Spleen (tissue), 11 donors: ENCODE data around the gene SRSF8. TPM values are rescaled to one million over a fixed set of nuclear protein-coding genes. Genes with fewer than 3 reads are reported as not detected.
A peak's percentile ranks its signal among the peaks of the same experiment; 100 is the strongest.

Experiments used
- DNase-seq: peaks from one replicate; pipeline ENCODE4 v3.0.0-alpha.2; 2020
- H3K27ac ChIP-seq, 8 donors: fragments of 200-600 bp; sonication (generic) in 7 of 8; 1 replicate in 4 of 8; 2 replicates in 4 of 8; pipeline versions ENCODE4 v1.5.0 to v1.8.0; 2016 to 2021; ENCODE audit warnings: inconsistent platforms in 4 of 8, mild to moderate bottlenecking in 4 of 8, moderate library complexity in 1 of 8
- H3K27me3 ChIP-seq, 7 donors: fragments of 200-600 bp; sonication (generic) in 6 of 7; replicated peaks in 1 of 7; 1 replicate in 4 of 7; 2 replicates in 3 of 7; pipeline versions ENCODE4 v1.5.0 to v1.8.0; 2016 to 2021; ENCODE audit warnings: inconsistent platforms in 3 of 7, mild to moderate bottlenecking in 1 of 7
- H3K36me3 ChIP-seq, 6 donors: fragments of 200-600 bp; sonication (generic) in 5 of 6; 1 replicate in 4 of 6; 2 replicates in 2 of 6; pipeline versions ENCODE4 v1.5.0 to v1.8.0; 2016 to 2021; ENCODE audit warnings: inconsistent platforms in 2 of 6
- H3K4me1 ChIP-seq, 6 donors: fragments of 200-600 bp; sonication (generic) in 5 of 6; 1 replicate in 3 of 6; 2 replicates in 3 of 6; pipeline versions ENCODE4 v1.5.0 to v1.8.0; 2016 to 2021; ENCODE audit warnings: inconsistent platforms in 3 of 6
- H3K4me3 ChIP-seq, 8 donors: fragments of 200-600 bp; sonication (generic) in 7 of 8; 1 replicate in 4 of 8; 2 replicates in 4 of 8; pipeline versions ENCODE4 v1.5.0 to v1.8.0; 2016 to 2021; ENCODE audit warnings: inconsistent platforms in 4 of 8, mild to moderate bottlenecking in 4 of 8, moderate library complexity in 2 of 8
- H3K9me3 ChIP-seq, 8 donors: fragments of 200-600 bp; sonication (generic) in 7 of 8; 1 replicate in 4 of 8; 2 replicates in 4 of 8; pipeline versions ENCODE4 v1.5.0 to v1.8.0; 2016 to 2021; ENCODE audit warnings: inconsistent platforms in 4 of 8
- POLR2A ChIP-seq, 3 donors: fragments of 450-650 bp; IDR thresholded peaks; one replicate each; pipeline ENCODE4 v1.5.1; 2017; ENCODE audit warnings: antibody characterized with exemption in 3 of 3, mild to moderate bottlenecking in 1 of 3
- POLR2AphosphoS5 ChIP-seq, 3 donors: sonication (generic); formaldehyde crosslinking; IDR thresholded peaks; one replicate each; pipeline ENCODE4 v1.5.1; 2017; ENCODE audit warnings: antibody characterized with exemption in 3 of 3
- WGBS, 5 donors: extraction: QIAGEN DNeasy Blood & Tissue Kit in 3 of 5; methylation state at CpG; one replicate each; pipeline versions ENCODE4 v1.1.5 to v1.1.7; 2013 to 2018; 5-methylcytosine and 5-hydroxymethylcytosine counted together
- intact Hi-C: fragments of 100-400 bp; cut with DNase I; formaldehyde crosslinking; loops from one replicate; pipeline ENCODE4 v1.15.0; 2023; ENCODE audit warnings: low total_unique reads
- polyA plus RNA-seq, 3 donors: library from polyadenylated mRNA; stranded (reverse); fragments of 200-250 nt; gene quantifications; one replicate each; pipeline ENCODE4 v1.2.1, GENCODE V29; 2013
- total RNA-seq, 7 donors: library from RNA; depleted of rRNA in 3 of 7; stranded (reverse); fragments of >200 nt in 3 of 7; fragmentation: NEBNext Ultra II Directional in 4 of 7; extraction: Animal tissue kit (Norgen Biotek cat#: 25700) in 4 of 7; gene quantifications; one replicate each; pipeline versions ENCODE4 v1.1.0 to v1.2.1, GENCODE V29; 2016 to 2021
- TF ChIP-seq, protein P1 (sequence below), 11 experiments: fragments of 200-600 bp in 7 of 11; fragments of 450-650 bp in 4 of 11; sonication (generic) in 4 of 11; IDR thresholded peaks in 8 of 11; conservative IDR thresholded peaks in 3 of 11; 1 replicate in 7 of 11; 2 replicates in 4 of 11; pipeline versions ENCODE4 v1.4.0 to v1.8.0; 2016 to 2021; ENCODE audit warnings: antibody characterized with exemption in 11 of 11, inconsistent platforms in 4 of 11, mild to moderate bottlenecking in 1 of 11
- donor health status: healthy with polysubstance abuse.
- donor health status: DM: no; HTN: no; CAD: no; lungs with moderate emphysema.
- donor health status: DM: no; HTN: no; CAD: no.
- donor health status: Bipolar disorder and iron deficiency.
- donor health status: healthy.
- donor health status: DM: no; HTN: no; CAD: no.
- donor health status: DM: yes; HTN: yes; CAD: no.

SRSF8 gene
- total and polyA plus RNA-seq, 10 donors, result 38.1 to 63.9 (median 59.3) TPM

DNA sequence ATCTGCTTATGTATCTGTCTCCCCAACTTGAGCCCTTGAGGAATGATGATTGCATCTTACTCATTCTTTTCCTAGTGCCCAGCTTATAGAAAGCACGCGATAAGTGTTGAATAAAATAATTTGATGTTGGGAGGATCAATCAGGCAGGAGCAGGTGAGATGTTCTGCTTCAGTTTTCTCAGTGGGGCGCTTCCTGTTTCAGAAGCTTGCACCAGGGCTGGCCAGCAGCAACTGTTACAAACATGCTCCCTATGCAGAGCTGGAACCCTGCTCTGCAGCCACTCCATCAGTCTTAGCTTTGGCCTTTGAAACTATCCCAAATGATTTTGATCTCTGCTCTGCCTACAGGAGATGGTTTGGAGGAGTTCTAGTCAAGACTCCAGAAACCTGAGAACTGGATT is 26.8 kb downstream of the SRSF8 start:
- no peaks in the 10 kb centered on the region for H3K27me3 ChIP-seq
- peak overlapping the region in 1 of 8 donors; percentile 81 for H3K4me3 ChIP-seq
- WGBS, 5 donors, result 61 to 76% (median 72%) methylated on average over 3 of the region's 3 CpGs
- TF ChIP-seq, protein P1, sequence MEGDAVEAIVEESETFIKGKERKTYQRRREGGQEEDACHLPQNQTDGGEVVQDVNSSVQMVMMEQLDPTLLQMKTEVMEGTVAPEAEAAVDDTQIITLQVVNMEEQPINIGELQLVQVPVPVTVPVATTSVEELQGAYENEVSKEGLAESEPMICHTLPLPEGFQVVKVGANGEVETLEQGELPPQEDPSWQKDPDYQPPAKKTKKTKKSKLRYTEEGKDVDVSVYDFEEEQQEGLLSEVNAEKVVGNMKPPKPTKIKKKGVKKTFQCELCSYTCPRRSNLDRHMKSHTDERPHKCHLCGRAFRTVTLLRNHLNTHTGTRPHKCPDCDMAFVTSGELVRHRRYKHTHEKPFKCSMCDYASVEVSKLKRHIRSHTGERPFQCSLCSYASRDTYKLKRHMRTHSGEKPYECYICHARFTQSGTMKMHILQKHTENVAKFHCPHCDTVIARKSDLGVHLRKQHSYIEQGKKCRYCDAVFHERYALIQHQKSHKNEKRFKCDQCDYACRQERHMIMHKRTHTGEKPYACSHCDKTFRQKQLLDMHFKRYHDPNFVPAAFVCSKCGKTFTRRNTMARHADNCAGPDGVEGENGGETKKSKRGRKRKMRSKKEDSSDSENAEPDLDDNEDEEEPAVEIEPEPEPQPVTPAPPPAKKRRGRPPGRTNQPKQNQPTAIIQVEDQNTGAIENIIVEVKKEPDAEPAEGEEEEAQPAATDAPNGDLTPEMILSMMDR (IDR thresholded peaks at IDR 0.05 in 8 of 11, conservative IDR thresholded peaks at IDR 0.05 in 3 of 11), result no peak
- TF ChIP-seq POLR2AphosphoS5 (IDR thresholded peaks at IDR 0.05) (no peak), POLR2A (IDR thresholded peaks at IDR 0.05) (no peak)
- H3K27ac ChIP-seq, result peak overlapping the region in 5 of 8 donors; percentile 12 to 93 (median 48)
- H3K4me1 ChIP-seq, result peaks cover 24 to 94% (median 80%) of the 10 kb centered on the region in 6 donors
- intact Hi-C loops, result loop anchor here (10.0 kb wide), 1 partner anchor 131 kb away; no protein-coding TSS in a partner anchor
- no peaks in the 10 kb centered on the region for H3K9me3 ChIP-seq
- H3K36me3 ChIP-seq, result no peaks in the 10 kb centered on the region
- DNase-seq, result no peak

DNA sequence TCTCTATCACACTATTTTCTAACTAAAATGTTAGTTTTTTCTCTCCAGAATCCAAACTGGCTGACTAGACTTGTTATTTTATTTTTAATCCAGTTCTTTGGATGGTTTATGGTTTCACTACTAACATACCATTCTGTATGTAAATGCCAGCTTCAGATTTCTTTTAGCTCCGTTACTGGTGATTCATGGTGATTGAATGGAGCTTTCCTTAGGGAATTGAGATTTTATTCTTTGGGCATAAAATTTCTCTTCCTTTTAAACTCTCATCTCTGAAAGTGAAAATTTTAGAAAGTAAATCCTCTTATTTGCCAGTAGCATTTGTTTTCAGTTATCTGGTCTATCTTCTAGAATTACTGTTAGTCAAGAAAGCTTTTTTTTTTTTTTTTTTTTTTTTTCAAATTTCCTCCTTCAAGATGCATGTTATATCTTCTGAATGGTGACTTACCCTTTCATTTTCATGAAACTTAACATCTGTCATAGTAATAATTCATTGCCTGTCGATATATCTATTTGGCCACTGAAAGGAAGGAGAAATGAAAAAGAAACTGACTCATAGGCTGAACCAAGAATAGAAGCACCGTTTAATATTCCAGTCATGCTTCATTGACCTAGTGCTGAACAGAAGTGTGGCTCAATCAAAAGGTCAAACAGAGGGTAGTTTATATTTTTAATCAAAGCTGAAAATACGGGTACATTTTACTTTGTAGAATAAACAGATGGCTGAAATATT is 29.3 kb downstream of the SRSF8 start:
- TF ChIP-seq POLR2AphosphoS5 (IDR thresholded peaks at IDR 0.05), result no peak
- no peak for TF ChIP-seq POLR2A (IDR thresholded peaks at IDR 0.05)
- TF ChIP-seq, protein P1 (IDR thresholded peaks at IDR 0.05 in 8 of 11, conservative IDR thresholded peaks at IDR 0.05 in 3 of 11), result no peak
- H3K36me3 ChIP-seq, result peaks cover 0 to 8% (median 0%) of the 10 kb centered on the region in 6 donors
- intact Hi-C loops, result loop anchor here (10.0 kb wide), 1 partner anchor 129 kb away; no protein-coding TSS in a partner anchor
- no peaks in the 10 kb centered on the region for H3K27me3 ChIP-seq
- no peak for DNase-seq
- H3K27ac ChIP-seq, result peak overlapping the region in 7 of 8 donors; percentile 12 to 51 (median 40)
- H3K4me1 ChIP-seq, result peaks cover 21 to 97% (median 70%) of the 10 kb centered on the region in 6 donors
- H3K9me3 ChIP-seq, result no peaks in the 10 kb centered on the region
- WGBS, 5 donors, result 23 to 39% (median 25%) methylated on average over 4 of the region's 4 CpGs
- H3K4me3 ChIP-seq, result no peak overlapping the region

DNA sequence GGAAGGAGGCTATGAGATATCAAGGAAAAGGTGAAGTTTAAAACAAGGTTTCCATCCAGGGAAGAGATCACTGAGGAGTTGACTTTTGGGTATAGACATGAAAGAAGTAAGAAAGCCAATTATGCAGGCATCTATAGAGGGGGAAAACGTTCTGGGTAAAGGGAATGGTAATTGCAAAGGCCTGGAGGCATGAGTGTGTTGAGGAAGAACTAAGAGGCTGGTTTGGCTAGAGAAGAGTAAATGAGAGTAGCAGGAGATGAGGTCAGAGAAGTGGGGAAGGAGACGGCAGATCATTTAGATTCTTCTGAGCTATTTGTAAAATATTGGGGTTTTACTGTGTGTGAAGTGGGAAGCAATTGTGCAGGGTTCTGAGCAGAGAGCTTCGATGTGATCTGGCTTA is 30.5 kb downstream of the SRSF8 start:
- no peaks in the 10 kb centered on the region for H3K9me3 ChIP-seq
- no peak overlapping the region for H3K4me3 ChIP-seq
- H3K27ac ChIP-seq, result peak overlapping the region in 1 of 8 donors; percentile 4
- 61 to 76% (median 70%) methylated on average over 3 of the region's 3 CpGs for WGBS, 5 donors
- H3K36me3 ChIP-seq, result peaks cover 0 to 13% (median 0%) of the 10 kb centered on the region in 6 donors
- H3K4me1 ChIP-seq, result peaks cover 21 to 88% (median 59%) of the 10 kb centered on the region in 6 donors
- intact Hi-C loops, result loop anchor here (10.0 kb wide), 1 partner anchor 128 kb away; no protein-coding TSS in a partner anchor
- DNase-seq, result no peak
- TF ChIP-seq POLR2A (IDR thresholded peaks at IDR 0.05) (no peak), POLR2AphosphoS5 (IDR thresholded peaks at IDR 0.05) (no peak)
- TF ChIP-seq, protein P1 (IDR thresholded peaks at IDR 0.05 in 8 of 11, conservative IDR thresholded peaks at IDR 0.05 in 3 of 11), result no peak
- no peaks in the 10 kb centered on the region for H3K27me3 ChIP-seq

DNA sequence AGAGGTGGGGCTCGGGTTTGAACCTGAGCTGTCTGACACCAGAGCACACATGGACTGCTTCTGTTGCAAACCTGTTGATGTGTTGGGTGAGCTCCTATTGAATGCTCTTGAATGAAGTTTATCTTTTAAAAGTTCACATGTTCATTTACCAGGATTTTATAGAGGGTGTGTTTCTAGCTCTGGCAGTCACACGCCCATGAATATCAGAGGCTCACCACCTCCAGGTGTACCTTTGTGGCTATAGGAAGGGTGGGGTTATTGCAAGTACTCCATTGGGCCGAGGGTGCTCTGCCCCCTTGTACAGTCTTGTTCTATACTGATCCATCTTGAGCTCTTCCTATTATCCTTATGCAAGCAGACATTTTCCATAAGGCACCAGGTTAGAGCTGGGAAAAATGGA is 32.1 kb downstream of the SRSF8 start:
- peaks cover 9 to 85% (median 42%) of the 10 kb centered on the region in 6 donors for H3K4me1 ChIP-seq
- H3K27ac ChIP-seq, result no peak overlapping the region
- WGBS, 5 donors, result 85 to 96% (median 90%) methylated on average over 3 of the region's 3 CpGs
- H3K4me3 ChIP-seq, result no peak overlapping the region
- intact Hi-C loops, result loop anchor here (10.0 kb wide), 1 partner anchor 126 kb away; no protein-coding TSS in a partner anchor
- no peaks in the 10 kb centered on the region for H3K9me3 ChIP-seq
- peaks cover 0 to 16% (median 0%) of the 10 kb centered on the region in 6 donors for H3K36me3 ChIP-seq
- no peak for DNase-seq
- no peak for TF ChIP-seq POLR2A (IDR thresholded peaks at IDR 0.05)
- TF ChIP-seq, protein P1 (IDR thresholded peaks at IDR 0.05 in 8 of 11, conservative IDR thresholded peaks at IDR 0.05 in 3 of 11), result no peak
- TF ChIP-seq POLR2AphosphoS5 (IDR thresholded peaks at IDR 0.05), result no peak
- H3K27me3 ChIP-seq, result no peaks in the 10 kb centered on the region
